ENCODE data around the gene DHX36.

- TF ChIP-seq, protein P1, sequence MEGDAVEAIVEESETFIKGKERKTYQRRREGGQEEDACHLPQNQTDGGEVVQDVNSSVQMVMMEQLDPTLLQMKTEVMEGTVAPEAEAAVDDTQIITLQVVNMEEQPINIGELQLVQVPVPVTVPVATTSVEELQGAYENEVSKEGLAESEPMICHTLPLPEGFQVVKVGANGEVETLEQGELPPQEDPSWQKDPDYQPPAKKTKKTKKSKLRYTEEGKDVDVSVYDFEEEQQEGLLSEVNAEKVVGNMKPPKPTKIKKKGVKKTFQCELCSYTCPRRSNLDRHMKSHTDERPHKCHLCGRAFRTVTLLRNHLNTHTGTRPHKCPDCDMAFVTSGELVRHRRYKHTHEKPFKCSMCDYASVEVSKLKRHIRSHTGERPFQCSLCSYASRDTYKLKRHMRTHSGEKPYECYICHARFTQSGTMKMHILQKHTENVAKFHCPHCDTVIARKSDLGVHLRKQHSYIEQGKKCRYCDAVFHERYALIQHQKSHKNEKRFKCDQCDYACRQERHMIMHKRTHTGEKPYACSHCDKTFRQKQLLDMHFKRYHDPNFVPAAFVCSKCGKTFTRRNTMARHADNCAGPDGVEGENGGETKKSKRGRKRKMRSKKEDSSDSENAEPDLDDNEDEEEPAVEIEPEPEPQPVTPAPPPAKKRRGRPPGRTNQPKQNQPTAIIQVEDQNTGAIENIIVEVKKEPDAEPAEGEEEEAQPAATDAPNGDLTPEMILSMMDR (conservative IDR thresholded peaks at IDR 0.05; ENCODE audit: low read depth, low read length): peak; percentile 27; the same call in 1 of the 2 replicates
- no peak for TF ChIP-seq EZH2 (IDR thresholded peaks at IDR 0.05; ENCODE audit: borderline replicate concordance, low read depth, low read length, poor library complexity, severe bottlenecking)
Measured at GRCh38 chr3:154314152-154314551, 10.1 kb downstream of the DHX36 start.
